Kidney epithelial cell (primary cell): Measurements from ENCODE around the gene STX18. TPM values are rescaled to one million over a fixed set of nuclear protein-coding genes. Genes with fewer than 3 reads are reported as not detected.

Experiments used
- DNase-seq: peaks from one replicate; pipeline ENCODE4 v3.0.0-alpha.2; 2010; ENCODE audit warnings: low read depth
- H3K27me3 ChIP-seq: 2 replicates; pipeline ENCODE4 v1.6.0; 2011; ENCODE audit warnings: low read length; ENCODE audit not compliant: control insufficient read depth, insufficient read depth
- H3K36me3 ChIP-seq: 2 replicates; pipeline ENCODE4 v1.5.1; 2011; ENCODE audit warnings: low read length; ENCODE audit not compliant: control insufficient read depth, insufficient read depth
- H3K4me3 ChIP-seq: 2 replicates; pipeline ENCODE4 v1.5.1; 2011; ENCODE audit warnings: low read depth, mild to moderate bottlenecking, control low read depth, low read length
- CTCF ChIP-seq: IDR thresholded peaks from 2 replicates; pipeline ENCODE4 v1.5.1; 2011; ENCODE audit warnings: mild to moderate bottlenecking, moderate library complexity, low read length, control low read depth, inconsistent platforms; ENCODE audit not compliant: insufficient read depth, poor library complexity, severe bottlenecking
- total RNA-seq: library from RNA; depleted of rRNA; stranded (reverse); fragments of >200 nt; gene quantifications from 2 replicates; pipeline ENCODE4 v1.2.3, GENCODE V29; 2015

The STX18 gene
- total RNA-seq, 1 donor from 2014 or later, result 39.7 TPM

GRCh38 chr4:4407299-4408131 lies 134.3 kb downstream of the STX18 start:
- no peak for TF ChIP-seq CTCF
- no peak for DNase-seq
- H3K27me3 ChIP-seq, result peaks cover 37% of the 10 kb centered on the region
- H3K4me3 ChIP-seq, result no peak overlapping the region
- H3K36me3 ChIP-seq, result no peaks in the 10 kb centered on the region

- H3K4me3 ChIP-seq, result no peak overlapping the region
- DNase-seq, result no peak
- H3K36me3 ChIP-seq, result no peaks in the 10 kb centered on the region
- TF ChIP-seq CTCF, result no peak
- peaks cover 37% of the 10 kb centered on the region for H3K27me3 ChIP-seq
Observed at GRCh38 chr4:4406455-4407298, 135.2 kb downstream of the STX18 start.

GRCh38 chr4:4405358-4405962 lies 136.4 kb downstream of the STX18 start:
- TF ChIP-seq CTCF, result no peak
- no peak for DNase-seq
- H3K4me3 ChIP-seq, result no peak overlapping the region
- peaks cover 37% of the 10 kb centered on the region for H3K27me3 ChIP-seq
- no peaks in the 10 kb centered on the region for H3K36me3 ChIP-seq

- Histone ChIP-seq H3K4me3 (no peak overlapping the region), H3K27me3 (peaks cover 27% of the 10 kb centered on the region), H3K36me3 (no peaks in the 10 kb centered on the region)
- no peak for TF ChIP-seq CTCF
- DNase-seq, result no peak
Observed at GRCh38 chr4:4402966-4403365, 138.9 kb downstream of the STX18 start.

- Histone ChIP-seq H3K27me3 (peaks cover 21% of the 10 kb centered on the region), H3K36me3 (no peaks in the 10 kb centered on the region), H3K4me3 (no peak overlapping the region)
- no peak for TF ChIP-seq CTCF
- DNase-seq, result no peak
Observed at GRCh38 chr4:4401036-4401435, 140.8 kb downstream of the STX18 start.
